LNCaP clone FGC (cell line): ENCODE data around the gene ZFP57.
"Not testable (repeated sequence)": the region's sequence is repeated elsewhere in the genome, so short reads cannot be mapped to it uniquely, and the experiment has no call there.

Experiments
- DNase-seq: peaks from one replicate; pipeline ENCODE4 v3.0.0-alpha.2; 2011; ENCODE audit warnings: low read depth
- H3K4me3 ChIP-seq: 2 replicates; pipeline ENCODE4 v1.5.1; 2011; ENCODE audit warnings: mild to moderate bottlenecking, low read depth, low read length, control low read depth
- TF ChIP-seq, protein P1 (sequence below): IDR thresholded peaks from 2 replicates; pipeline ENCODE4 v1.5.1; 2012; ENCODE audit warnings: mild to moderate bottlenecking; ENCODE audit not compliant: control insufficient read depth, insufficient read depth; ENCODE audit errors: extremely low read depth

ZFP57 gene

DNA sequence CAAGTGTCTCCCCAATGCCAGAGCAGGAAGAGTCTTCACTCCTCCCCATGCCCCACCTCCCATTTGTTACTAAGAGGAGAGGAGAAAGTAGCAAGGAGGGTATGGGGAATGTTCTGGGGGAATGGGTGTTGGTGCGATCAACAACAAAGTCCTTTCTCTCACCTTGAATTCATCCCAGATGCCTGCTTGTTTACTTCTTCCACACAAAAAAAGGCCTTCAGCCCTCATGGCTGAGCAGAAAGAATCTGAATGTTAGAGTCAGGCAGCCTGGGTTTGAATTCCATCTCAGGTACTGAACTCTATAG is 14.2 kb downstream of the ZFP57 start:
- TF ChIP-seq, protein P1, sequence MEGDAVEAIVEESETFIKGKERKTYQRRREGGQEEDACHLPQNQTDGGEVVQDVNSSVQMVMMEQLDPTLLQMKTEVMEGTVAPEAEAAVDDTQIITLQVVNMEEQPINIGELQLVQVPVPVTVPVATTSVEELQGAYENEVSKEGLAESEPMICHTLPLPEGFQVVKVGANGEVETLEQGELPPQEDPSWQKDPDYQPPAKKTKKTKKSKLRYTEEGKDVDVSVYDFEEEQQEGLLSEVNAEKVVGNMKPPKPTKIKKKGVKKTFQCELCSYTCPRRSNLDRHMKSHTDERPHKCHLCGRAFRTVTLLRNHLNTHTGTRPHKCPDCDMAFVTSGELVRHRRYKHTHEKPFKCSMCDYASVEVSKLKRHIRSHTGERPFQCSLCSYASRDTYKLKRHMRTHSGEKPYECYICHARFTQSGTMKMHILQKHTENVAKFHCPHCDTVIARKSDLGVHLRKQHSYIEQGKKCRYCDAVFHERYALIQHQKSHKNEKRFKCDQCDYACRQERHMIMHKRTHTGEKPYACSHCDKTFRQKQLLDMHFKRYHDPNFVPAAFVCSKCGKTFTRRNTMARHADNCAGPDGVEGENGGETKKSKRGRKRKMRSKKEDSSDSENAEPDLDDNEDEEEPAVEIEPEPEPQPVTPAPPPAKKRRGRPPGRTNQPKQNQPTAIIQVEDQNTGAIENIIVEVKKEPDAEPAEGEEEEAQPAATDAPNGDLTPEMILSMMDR: no peak
- H3K4me3 ChIP-seq: no peak overlapping the region
- no peak for DNase-seq

DNA sequence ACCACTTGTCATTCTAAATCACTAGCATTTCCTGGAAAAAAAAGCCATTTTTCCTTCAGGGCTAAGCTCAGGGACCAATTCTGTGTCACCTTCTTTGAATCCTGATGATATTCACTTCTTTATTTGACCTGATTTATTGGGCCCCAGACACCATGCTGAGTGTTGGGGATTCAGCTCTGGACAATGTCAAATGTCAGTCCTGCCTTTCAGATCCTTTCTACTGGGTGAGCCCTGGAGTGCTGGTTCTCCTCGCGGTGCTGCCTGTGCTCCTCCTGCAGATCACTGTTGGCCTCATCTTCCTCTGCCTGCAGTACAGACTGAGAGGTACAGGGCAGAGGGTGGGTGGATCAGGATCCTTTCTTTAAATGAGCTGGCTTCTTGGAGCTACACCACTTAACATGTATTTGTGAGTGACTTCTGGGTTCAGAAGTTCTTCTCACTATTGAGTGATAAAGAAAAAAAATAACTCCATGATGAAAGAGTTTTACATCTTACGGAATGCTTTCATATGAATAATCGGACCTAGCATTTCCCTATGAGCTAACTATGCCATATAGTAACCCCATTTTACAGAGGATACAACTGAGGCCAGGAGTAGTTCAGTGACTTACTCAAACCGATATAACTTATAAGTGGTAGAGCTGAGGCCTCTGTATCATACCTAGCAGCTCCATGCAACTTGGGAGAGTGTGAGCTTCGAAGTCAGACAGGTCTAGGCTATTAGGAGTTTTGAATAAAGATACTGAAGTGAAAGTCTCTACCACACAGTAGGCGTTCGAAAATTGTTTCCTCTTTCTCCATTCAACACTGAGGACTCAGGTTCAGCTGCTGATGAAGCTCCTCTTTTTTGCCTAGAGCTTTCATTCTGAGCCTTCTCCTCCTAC is 14.8 kb downstream of the ZFP57 start:
- TF ChIP-seq, protein P1: no peak
- no peak overlapping the region for H3K4me3 ChIP-seq

DNA sequence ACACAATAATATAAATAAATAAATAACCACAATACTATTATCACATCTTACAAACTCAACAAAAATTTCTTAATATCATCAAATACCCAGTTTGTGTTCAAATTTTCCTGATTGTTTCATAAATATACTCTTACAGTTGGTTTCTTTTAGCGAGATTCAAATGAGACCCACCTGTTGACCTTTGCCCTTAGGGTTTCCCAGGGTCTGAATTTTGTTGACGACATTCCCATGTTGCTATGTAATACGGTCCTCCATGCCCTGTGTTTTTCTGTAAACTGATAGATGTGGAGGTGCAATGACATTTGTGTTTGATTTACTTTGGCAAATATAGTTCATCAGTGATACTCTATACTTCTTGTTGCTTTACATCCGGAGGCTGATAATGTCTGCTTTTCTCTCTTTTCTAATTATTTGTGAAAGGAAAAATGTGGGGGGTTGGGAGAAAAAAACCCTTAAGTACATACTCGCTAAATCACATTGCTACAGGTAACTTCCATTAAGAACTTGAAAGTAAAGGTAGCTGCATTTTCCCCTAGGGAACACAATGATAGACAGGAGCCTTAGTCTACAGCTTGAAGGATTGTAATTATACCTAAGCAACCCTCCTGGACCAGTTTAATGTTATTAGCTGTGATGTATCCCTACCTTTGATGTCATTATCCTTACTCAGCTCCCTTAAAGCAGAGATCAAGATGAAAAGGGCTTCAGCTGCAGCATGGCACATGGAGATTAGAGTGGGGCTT is 17.5 kb downstream of the ZFP57 start:
- no peak overlapping the region for H3K4me3 ChIP-seq
- TF ChIP-seq, protein P1: no peak
- no peak for DNase-seq

More for the DNA sequence above, 14.8 kb downstream of the ZFP57 start:
- DNase-seq: no peak

DNA sequence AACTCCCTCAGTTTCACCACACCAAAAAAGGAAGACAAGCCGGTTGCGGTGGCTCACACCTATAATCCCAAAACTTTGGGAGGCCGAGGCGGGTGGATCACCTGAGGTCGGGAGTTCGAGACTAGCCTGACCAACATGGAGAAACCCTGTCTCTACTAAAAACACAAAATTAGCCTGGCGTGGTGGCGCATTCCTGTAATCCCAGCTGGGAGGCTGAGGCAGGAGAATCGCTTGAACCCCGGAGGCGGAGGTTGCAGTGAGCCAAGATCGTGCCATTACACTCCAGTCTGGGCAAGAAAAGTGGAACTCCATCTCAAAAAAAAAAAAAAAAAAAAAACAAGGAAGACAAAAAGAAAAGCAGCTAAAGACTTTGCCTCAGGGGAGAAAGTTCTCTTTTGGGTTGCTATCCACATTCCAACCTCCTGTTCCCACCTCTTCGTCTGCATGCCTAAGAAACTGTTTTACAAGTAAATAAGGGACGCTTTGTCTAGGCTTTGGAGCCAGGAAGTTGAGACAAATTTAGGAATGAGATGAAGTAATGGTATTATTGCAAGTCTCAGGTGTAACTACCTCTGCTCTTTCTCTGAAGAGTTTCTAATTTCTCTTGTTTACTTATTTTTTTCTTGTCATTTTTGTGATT is 19.3 kb downstream of the ZFP57 start:
- H3K4me3 ChIP-seq, DNase-seq: not testable (repeated sequence)

DNA sequence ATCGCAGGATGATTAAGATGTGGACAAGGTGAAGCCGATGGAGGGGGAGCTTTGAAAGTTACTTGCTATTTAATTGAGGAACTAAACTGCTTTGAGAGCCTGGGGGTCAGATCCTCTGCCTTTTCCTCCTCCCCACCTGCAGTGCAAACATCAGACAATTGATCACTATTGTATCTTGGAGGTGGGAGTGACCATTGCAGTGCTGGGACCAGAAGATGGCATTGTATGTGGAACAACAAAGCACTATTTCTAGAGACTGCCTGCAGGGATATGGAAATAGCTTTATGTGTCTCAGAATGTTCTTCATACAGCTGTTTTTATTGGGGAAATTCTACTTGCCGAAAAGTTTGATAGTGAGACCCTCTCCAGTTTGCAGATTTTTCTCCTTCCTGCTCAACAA is 19.9 kb downstream of the ZFP57 start:
- TF ChIP-seq, protein P1: no peak
- H3K4me3 ChIP-seq: no peak overlapping the region
- DNase-seq: no peak

DNA sequence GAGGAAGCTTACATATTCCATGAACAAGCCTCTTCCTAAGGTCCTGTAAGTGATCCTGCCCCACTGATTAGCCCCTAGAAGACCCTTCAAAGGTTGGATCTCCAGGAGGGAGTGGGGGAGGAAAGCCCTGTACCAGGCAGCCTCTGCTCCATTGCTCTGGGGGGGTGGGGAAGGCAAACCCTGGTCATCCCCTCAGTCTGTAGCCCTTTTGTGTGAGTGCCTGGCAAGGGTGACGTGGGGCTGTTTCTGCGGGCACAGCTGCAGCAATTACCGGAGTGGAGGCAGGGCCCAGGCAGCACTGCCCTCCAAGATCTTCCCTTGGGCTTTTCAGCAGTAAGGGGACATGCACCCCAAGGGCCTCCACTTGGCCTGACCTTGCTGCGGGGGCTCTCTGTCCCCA is 24.2 kb downstream of the ZFP57 start, which contains the start of gene MOG:
Gene MOG (plus strand): TSS at position 295 of the 400 bp plus-strand sequence. CDS start 118 bp downstream, outside the sequence.
- no peak for DNase-seq
- TF ChIP-seq, protein P1: no peak

DNA sequence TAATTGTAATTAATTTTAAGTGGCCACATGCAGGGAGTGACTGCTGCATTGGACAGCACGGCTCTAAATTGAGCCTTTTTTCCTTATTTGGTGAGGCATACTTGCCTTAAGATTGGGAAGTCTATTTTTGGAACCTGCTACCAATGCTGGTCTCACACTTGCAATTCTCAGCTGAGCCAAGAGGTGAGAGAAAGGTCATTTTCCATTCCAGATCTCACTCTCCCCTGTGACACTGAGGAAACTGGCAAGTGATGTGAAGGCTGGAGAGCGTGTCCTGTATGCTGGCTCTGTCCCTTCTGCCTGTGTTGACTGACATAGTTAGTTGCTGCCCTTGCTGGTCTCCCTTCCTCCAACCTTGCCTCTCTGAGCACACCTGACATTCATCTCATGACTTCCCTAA is 24.8 kb downstream of the ZFP57 start:
- TF ChIP-seq, protein P1: no peak
- no peak for DNase-seq
- H3K4me3 ChIP-seq: no peak overlapping the region

More for the DNA sequence above, 24.2 kb downstream of the ZFP57 start, which contains the start of gene MOG:
- no peak within 1 kb of the TSS for H3K4me3 ChIP-seq
